Putamen (tissue), 1 donor: ENCODE data around the gene EML1.
"Not testable (repeated sequence)": the region's sequence is repeated elsewhere in the genome, so short reads cannot be mapped to it uniquely, and the experiment has no call there.

Experiments used
- DNase-seq: peaks from one replicate; pipeline ENCODE4 v3.0.0-alpha.2; 2016; ENCODE audit warnings: low spot score

EML1 gene

GRCh38 chr14:99938376-99938775, 145.2 kb downstream of the EML1 start:
- DNase-seq, result no peak

DNA sequence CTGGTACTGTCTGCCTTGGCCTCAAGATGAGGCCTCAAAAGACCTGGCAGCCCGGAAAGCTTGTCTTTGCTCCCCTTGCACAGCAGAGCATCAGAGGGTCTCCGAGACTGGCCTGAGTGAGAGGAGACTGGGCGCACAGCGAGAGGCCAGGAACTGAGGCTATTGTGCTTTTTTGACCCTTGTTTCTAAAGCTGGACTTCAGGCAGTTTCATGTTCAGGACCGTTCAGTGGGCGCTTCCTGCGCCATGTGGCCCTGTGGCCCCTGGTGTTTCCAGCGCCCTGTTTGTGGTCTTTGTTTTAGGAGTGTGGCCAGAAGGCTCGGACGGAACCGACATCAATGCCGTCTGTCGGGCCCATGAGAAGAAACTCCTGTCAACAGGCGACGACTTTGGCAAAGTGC, 145.7 kb downstream of the EML1 start:
- DNase-seq, result no peak

DNA sequence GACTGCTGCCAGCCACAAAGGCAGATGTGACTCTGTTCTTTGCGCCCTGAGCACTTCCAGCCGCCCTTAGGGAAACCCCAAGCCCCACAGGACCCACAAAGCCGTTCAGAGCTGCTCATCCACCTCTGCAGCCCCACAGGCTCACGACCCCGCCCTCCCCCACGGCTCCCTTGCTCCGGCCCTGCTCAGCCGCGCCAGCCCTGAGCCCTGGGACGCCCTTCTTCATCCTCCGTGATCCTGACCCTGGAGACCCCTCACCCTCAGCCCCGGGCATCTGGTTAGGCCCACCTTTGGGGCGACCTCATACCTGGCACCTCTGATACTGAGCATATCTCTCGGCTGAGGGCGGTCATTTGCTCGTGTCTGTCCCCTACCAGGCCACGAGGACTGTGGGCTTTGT, 146.2 kb downstream of the EML1 start:
- no peak for DNase-seq

DNA sequence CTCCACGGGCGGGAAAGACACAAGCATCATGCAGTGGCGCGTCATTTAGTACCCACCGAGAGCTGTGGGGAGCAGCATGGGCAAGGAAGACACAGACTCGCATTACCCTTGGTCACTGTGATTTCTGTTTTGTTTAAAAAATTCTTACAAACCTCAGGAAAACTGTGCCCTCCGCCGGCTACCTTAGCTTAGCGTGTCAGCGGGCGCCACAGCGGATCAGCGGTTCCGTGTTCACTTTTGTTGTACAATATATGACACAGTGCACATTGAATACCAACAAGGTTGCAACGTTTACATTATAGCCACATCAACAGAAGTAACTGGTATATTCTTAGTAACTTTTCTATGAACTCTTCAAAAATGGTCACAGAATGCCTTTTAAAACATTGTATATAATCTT, 146.9 kb downstream of the EML1 start:
- no peak for DNase-seq

GRCh38 chr14:99941211-99941610, 148.0 kb downstream of the EML1 start:
- DNase-seq, result no peak

DNA sequence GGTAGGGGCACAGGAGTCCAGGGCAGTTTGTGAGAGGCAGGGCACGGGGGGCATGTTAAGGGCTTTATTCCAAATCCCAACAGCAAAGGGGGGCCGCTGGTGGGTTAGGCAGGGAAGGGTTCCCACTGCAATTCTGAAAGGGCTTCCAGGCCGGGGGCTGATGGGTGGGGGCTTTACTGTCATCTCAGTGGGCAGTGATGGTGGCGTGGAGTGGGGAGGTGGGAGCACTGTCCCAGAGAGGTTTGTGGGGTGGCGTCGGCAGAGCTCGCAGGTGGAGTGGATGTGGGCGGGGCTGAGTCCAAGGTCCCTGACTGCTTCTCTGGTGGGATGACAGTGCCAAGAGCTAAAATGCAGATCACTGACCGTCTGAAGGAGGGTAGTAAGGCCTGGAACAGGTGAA, 150.4 kb downstream of the EML1 start:
- DNase-seq, result no peak

DNA sequence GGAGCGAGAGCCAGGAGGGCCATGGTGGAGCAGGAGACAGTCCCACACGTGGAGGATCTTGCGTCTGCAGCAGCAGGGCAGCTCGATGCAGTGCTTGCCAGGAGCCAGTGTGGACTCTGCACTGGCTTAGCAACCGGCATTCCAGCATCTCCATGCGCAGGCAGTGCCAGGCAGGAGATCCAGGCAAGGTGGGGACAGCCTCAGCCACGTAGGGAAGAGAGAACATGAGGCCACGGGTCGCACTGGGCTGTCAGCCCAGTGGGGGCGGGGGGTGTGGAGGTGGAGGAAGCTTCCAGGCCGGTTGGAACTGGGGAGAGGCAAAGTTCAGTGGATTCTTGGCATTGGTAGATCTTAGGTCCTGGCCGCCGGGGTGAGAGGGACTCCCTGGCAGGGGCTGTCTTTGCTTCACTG, 151.0 kb downstream of the EML1 start:
- no peak for DNase-seq

- DNase-seq, result peak; percentile 48
Measured at GRCh38 chr14:99945732-99946651, 152.8 kb downstream of the EML1 start.

DNA sequence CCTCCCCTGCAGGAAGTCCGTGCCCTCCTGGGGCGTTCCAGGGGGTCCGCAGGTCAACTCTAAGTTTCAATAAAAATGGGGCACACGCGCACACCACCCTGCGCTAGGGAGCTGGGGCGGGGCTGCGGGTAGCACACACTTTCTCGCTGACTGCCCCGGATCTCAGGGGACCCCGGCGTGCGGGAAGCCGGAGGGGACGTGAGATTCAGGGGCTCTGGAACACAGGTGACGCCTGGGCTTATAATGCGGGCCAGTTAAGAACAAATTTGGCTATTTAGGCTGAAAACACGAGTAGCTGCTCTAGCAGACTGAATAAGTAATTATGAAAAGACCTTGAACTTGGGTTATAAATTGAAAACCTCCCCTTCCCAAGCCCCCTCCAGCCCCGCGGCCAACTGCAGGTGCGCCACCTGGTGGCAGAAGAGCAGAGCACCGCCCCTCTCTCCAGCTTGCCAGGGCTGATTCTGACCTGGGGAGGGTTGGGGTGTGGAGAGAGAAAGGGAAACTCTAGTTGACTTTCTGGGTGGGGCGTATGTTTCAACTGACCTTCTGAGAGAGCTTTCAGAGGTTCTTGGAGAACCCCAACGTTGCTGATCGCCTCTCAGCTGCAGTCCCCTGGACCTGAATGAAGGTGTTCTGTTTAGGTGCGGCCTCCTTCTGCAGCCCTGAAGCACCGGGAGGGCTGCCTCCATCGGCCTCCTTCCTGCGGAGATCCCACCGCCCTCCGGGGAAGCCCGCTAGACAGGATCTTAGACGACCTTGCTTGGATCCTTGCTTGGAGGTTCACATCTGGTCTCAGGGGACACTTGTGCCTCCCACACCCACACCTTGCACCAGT, 153.7 kb downstream of the EML1 start:
- DNase-seq, result no peak

DNA sequence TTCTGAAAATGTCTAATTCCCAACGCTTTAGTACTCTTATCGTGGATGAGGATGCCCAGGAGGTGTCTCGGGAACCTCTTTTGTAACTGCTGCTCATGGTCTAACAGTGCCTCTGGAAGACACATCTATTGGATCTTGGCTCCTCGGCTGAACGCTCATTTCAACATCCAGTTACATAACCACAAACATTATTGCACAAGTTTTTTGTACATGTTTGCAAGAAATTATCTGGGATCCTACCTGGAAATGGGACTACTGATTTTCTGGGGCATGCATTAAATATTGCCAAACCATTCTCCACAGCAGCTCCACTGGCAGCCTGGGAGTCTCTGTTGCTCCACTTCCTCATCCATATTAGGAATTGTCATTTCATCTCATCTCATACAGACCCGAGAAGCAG, 154.5 kb downstream of the EML1 start:
- peak; percentile 47 for DNase-seq

- DNase-seq, result not testable (repeated sequence)
Measured at GRCh38 chr14:99949011-99949732, 156.0 kb downstream of the EML1 start.

- no peak for DNase-seq
Measured at GRCh38 chr14:99950181-99950580, 157.0 kb downstream of the EML1 start.

GRCh38 chr14:99951085-99951484, 157.9 kb downstream of the EML1 start:
- no peak for DNase-seq

- DNase-seq, result no peak
Measured at GRCh38 chr14:99952039-99952438, 158.8 kb downstream of the EML1 start.

DNA sequence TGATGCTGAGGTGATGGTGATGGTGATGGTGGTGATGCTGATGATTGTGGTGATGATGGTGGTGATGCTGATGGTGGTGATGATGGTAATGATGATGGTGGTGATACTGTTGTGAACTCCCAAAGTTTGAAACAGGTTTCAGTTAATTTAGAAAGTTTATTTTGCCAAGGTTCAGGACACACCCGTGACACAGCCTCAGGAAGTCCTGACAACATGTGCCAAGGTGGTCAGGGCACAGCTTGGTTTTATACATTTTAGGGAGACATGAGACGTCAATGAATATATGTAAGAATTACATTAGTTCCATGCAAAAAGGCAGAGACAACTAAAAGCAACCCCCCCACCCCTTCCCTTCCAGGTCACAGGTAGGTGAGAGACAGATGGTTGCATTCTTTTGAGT, 159.2 kb downstream of the EML1 start:
- DNase-seq, result no peak

- DNase-seq, result no peak
Measured at GRCh38 chr14:99955826-99956455, 162.7 kb downstream of the EML1 start.

DNA sequence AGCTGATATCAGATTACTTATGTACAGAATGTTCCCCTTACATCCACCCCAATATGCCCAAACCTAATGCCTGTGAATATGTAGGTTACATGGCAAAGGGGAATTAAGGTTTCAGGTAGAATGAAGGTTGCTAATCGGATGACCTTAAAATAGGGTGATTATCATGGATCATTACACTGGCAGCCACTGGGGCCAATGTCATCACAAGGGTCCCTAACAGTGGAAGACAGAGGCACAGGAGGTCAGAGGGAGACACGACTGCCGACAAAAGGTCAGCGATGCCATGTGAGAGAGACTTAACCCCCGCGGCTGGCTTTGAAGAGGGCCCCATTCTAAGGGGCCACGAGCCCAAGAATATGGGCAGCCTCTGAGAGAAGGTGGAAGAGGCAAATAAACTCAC, 165.2 kb downstream of the EML1 start:
- DNase-seq, result no peak

DNA sequence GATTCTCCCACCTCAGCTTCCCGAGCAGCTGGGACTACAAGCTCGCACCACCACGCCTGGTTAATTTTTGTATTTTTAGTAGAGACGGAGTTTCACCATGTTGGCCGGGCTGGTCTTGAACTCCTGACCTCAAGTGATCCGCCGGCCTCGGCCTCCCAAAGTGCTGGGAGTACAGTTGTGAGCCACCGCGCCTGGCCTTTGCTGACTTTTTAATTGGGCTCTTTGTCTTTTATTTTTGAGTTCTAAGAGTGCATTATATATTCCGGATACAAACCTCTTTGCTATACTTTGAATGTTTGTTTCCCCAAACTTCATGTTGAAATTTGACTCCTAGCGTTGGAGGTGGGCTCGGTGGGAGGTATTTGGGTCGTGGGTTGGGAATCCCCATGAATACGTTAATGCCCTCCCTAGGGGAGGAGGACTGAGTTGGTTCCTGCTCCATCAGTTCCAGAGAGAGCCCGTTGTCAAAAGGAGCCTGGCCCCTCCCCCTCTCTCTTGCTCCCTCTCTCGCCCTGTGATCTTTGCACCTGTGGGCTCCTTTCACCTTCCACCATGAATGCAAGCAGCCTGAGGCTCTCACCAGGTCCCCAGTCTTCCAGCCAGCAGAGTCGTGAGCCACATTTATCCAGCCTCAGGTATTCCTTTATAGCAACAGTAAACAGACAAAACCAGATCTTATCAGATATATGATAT, 168.8 kb downstream of the EML1 start:
- DNase-seq, result no peak

DNA sequence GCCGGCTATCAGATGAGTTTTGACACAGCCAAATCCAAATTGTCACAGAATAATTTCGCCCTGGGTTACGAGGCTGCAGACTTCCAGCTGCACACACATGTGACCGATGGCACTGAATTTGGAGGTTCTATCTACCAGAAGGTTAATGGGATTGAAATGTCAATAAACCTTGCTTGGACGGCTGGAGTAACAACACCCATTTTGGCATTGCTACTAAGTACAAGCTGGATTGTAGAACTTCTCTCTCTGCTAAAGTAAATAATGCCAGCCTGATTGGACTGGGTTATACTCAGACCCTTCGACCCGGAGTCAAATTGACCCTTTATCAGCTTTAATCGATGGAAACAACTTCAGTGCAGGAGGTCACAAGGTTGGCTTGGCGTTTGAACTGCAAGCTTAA, 171.8 kb downstream of the EML1 start:
- no peak for DNase-seq

DNA sequence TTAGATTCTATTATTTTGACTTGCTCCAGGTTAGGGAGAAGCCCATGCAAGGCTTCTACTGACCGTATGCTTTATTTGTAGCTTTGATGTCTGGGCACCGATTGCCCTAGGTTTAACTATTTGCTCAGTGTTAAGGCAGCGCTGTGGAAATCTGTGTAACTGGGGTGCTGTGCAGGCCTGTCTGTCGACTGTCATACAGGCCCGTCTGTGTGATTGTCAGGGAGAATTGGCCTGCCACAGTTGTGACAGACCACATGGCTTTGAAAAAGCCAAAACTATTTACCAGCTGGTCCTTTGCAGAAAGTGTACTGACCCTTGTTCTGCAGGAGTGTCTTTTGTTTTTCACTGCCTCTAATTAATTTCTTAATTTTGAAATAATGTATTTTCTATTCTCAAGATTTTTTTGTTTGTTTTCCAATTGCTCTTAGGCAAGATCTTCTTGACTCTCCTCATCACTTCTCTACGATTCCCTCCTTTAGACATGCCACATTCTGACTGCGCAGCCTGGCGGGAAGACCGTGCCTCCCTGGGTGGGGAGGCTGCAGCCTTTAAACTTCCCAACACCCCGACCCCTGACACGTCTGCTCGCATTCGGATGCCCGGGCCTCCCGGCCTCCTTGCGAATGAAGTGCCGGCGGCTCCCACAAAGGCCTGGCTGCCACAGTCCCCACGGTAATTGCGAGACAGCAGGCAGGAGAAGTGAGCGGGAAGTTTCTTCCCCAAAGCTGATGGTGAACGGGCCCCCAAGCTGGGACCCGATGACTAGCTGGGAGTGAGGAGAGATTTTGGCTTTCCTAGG, 173.0 kb downstream of the EML1 start:
- DNase-seq, result no peak

- DNase-seq, result no peak
Measured at GRCh38 chr14:99966912-99967311, 173.7 kb downstream of the EML1 start.
